Stimulated activated CD8-positive, alpha-beta memory T cell treated with anti-CD3 and anti-CD28 coated beads, Interleukin-7, amount 100 ng/mL, for 24 hours (primary cell): ENCODE data around the gene DVL1.

Experiments
- DNase-seq: peaks from one replicate; pipeline ENCODE4 v3.0.0-alpha.2; 2020; ENCODE audit warnings: low read depth

DVL1 gene

DNA sequence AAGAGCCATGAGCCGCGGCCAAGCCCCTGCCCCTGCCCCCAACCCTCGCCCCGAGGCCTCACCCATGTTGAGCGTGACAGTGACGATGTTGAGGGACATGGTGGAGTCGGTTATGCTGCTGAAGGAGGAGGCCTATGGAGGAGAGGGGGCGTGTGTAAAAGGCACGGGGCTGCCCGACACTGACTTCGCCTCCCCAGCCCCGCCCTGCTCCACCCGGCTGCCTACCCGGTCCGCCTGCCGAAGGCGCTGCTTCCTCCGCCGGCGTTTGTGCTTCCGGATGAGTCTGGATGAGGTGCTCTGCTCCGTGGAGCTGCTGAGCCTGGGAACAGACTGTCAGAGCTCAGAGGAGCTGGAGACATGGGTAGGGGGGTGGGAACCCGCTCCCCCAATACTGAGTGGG, 9.0 kb downstream of the DVL1 start:
- no peak for DNase-seq

DNA sequence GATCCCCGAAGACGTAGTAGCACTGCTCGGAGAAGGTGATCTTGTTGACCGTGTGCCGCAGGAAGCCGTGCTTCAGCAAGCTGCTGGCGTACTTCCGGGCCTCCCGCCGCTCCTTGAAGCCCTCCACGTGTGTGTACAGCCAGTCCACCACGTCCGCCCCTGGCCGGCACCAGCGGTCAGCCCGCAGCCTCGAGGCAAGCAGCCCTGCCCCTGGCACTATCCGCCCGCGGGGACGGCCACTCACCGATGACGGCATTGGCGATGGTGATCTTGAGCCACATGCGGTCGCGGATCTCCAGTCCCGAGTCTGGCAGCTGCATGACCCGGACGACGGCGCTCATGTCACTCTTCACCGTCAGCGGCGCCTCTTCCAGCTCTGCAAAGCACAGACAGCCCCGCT, 10.9 kb downstream of the DVL1 start:
- DNase-seq = no peak

DNA sequence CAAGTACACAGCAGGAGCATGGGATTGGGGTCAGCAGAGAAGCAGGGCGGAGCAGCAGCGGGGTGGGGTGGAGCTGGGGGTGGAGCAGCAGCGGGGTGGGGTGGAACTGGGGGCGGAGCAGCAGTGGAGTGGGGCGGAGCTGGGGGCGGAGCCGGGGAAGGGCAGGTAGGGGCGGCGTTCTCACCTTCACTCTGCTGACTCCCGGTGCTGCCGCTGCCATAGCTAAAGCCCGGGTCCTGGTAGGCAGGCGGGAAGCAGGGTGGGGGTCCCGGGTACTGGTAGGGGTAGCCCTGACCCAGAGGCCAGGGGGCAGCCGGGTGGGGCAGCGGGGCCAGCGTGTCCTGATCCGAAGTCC, 11.4 kb downstream of the DVL1 start:
- no peak for DNase-seq

DNA sequence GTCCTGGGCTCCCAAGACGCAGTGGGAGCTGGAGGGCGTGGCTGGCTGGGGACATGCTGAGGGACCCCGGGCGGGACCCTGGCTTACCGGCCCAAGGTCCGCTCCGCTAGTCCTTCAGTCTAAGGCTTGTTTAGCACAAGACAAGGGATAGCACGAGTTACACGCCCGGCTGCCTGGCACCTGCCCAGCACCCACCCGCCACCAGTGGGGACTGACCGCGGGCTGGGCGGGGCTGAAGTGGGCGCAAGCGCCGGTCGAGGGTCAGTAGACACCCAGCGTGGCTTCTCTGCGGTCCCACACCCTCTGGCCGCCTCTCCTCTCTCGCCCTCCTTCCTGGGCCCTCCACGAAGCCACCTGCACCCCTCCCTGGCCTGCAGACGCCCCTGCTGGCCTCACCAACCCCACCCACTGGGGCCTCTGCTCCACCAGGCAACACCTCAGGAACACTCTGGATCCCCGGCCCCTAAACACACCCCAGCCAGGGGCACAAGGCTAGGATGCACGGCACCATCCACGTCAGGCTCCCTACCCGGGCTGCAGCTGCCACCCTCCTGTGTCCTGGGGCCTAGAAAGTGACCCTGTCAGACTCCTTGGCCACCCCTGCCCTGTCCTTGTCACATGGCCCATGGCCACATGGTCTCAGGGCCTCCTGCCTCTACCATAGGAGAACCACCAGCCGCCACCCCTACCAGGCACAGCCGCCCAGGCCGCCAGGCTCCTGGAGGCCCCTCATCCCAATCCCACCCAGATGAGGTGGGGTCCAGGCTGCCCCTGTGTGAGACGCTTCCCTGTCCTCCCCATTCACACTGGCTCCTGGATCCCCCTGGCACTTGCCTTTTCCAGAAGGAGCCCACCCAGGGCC, 12.1 kb downstream of the DVL1 start:
- DNase-seq = no peak

DNA sequence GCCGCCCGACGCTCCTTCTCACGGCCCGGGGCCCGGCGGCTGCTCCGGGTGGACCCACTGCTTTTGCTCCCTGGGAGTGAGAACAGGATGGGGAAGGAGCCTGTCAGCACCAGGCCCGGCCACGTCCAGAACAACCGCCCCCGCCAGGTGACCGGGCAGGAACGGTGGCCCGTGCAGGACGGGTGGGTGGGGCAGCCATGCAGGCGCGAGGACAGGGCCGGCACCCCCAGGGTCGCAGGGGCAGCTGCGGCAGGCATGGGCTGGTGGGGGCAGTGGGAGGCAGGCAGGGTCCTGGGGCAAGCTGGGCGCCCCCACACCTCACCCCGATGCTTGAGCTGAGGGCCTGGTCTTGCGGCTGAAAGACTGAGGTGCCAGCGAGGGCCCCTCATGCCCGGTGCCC, 12.8 kb downstream of the DVL1 start:
- no peak for DNase-seq

DNA sequence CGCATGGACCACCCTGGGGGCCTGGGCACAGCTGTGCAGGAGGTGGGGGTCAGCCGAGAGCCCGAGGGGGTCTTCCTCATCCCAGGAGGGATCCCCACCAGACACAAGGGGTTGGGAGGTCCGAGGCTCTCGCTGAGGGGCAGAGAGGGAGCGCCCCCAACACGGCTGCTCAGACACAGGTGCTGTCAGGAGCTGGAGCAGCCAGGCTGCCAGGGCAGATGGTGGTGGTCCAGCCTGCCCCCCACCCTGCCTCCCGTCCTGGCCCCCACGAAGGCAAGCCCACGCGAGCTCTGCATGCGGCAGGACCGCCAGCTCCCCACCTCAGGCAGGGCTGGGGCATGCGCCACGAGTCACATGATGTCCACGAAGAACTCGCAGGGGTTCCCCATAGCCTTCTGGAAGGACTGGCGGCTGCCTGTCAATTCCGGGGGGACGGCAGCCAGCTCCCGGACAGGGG, 13.4 kb downstream of the DVL1 start:
- no peak for DNase-seq

DNA sequence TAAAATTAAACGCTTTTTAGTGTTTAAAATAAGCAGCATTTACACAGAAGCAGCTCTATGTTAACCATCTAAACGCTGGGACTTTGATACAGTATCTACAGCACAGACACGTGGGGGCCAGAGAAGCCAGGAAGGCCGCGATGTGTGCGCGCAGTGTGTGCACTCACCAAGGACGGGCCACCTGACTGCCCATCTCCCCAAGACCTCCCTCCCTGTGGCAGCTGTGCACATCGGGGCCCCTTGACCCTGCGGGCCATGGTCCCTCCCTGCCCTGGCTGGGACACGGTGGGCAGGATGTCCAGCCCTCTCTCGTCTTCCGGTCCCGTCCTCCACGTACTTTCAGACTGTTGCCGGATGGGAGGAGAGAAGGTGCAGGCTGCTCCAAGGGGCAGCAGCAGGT, 13.9 kb downstream of the DVL1 start:
- no peak for DNase-seq

DNA sequence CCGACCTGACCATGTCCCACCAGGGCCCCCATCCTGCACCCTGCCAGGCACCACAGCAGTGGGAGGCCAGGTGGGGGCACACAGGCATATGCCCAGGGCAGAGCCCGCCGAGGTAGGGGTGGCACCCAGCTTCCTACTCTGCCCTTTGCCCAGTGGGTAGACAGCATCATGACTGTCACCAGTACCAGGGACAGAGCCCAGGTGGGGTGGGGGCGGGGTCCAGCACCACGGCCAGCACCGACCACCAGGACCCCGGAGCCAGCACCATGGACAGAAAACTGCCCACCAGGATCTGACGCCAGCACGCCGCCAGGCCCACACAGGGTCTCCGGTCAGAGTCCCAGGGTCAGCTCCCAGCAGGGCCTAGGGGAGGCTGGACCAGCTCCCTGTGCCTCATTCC, 14.4 kb downstream of the DVL1 start:
- DNase-seq = no peak

DNA sequence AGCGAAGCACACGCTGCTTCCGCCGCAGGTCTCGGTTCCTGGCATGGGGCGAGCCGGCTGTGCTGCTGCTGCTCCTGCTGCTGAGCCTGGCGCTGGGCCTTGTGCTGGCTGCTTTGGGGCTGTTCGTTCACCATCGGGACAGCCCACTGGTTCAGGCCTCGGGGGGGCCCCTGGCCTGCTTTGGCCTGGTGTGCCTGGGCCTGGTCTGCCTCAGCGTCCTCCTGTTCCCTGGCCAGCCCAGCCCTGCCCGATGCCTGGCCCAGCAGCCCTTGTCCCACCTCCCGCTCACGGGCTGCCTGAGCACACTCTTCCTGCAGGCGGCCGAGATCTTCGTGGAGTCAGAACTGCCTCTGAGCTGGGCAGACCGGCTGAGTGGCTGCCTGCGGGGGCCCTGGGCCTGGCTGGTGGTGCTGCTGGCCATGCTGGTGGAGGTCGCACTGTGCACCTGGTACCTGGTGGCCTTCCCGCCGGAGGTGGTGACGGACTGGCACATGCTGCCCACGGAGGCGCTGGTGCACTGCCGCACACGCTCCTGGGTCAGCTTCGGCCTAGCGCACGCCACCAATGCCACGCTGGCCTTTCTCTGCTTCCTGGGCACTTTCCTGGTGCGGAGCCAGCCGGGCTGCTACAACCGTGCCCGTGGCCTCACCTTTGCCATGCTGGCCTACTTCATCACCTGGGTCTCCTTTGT, 15.5 kb downstream of the DVL1 start:
- no peak for DNase-seq

DNA sequence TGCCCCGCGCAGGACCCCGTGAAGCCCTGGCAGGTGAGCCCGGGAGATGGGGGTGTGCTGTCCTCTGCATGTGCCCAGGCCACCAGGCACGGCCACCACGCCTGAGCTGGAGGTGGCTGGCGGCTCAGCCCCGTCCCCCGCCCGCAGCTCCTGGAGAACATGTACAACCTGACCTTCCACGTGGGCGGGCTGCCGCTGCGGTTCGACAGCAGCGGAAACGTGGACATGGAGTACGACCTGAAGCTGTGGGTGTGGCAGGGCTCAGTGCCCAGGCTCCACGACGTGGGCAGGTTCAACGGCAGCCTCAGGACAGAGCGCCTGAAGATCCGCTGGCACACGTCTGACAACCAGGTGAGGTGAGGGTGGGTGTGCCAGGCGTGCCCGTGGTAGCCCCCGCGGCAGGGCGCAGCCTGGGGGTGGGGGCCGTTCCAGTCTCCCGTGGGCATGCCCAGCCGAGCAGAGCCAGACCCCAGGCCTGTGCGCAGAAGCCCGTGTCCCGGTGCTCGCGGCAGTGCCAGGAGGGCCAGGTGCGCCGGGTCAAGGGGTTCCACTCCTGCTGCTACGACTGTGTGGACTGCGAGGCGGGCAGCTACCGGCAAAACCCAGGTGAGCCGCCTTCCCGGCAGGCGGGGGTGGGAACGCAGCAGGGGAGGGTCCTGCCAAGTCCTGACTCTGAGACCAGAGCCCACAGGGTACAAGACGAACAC, 16.3 kb downstream of the DVL1 start:
- DNase-seq = no peak

DNA sequence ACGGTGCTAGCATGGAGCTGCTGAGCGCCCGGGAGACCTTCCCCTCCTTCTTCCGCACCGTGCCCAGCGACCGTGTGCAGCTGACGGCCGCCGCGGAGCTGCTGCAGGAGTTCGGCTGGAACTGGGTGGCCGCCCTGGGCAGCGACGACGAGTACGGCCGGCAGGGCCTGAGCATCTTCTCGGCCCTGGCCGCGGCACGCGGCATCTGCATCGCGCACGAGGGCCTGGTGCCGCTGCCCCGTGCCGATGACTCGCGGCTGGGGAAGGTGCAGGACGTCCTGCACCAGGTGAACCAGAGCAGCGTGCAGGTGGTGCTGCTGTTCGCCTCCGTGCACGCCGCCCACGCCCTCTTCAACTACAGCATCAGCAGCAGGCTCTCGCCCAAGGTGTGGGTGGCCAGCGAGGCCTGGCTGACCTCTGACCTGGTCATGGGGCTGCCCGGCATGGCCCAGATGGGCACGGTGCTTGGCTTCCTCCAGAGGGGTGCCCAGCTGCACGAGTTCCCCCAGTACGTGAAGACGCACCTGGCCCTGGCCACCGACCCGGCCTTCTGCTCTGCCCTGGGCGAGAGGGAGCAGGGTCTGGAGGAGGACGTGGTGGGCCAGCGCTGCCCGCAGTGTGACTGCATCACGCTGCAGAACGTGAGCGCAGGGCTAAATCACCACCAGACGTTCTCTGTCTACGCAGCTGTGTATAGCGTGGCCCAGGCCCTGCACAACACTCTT, 17.0 kb downstream of the DVL1 start:
- DNase-seq = no peak

DNA sequence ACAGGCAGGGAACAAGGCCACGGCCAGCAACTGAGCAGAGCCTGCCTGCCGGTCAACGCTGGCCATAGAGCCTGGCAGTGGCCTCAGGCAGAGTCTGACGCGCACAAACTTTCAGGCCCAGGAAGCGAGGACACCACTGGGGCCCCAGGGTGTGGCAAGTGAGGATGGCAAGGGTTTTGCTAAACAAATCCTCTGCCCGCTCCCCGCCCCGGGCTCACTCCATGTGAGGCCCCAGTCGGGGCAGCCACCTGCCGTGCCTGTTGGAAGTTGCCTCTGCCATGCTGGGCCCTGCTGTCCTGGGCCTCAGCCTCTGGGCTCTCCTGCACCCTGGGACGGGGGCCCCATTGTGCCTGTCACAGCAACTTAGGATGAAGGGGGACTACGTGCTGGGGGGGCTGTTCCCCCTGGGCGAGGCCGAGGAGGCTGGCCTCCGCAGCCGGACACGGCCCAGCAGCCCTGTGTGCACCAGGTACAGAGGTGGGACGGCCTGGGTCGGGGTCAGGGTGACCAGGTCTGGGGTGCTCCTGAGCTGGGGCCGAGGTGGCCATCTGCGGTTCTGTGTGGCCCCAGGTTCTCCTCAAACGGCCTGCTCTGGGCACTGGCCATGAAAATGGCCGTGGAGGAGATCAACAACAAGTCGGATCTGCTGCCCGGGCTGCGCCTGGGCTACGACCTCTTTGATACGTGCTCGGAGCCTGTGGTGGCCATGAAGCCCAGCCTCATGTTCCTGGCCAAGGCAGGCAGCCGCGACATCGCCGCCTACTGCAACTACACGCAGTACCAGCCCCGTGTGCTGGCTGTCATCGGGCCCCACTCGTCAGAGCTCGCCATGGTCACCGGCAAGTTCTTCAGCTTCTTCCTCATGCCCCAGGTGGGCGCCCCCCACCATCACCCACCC, 17.9 kb downstream of the DVL1 start, which contains the start of gene TAS1R3:
Gene TAS1R3, plus strand, starts transcription at position 213 of the 898 bp plus-strand sequence. Its CDS starts 66 bp downstream, at position 279.
- no peak for DNase-seq

DNA sequence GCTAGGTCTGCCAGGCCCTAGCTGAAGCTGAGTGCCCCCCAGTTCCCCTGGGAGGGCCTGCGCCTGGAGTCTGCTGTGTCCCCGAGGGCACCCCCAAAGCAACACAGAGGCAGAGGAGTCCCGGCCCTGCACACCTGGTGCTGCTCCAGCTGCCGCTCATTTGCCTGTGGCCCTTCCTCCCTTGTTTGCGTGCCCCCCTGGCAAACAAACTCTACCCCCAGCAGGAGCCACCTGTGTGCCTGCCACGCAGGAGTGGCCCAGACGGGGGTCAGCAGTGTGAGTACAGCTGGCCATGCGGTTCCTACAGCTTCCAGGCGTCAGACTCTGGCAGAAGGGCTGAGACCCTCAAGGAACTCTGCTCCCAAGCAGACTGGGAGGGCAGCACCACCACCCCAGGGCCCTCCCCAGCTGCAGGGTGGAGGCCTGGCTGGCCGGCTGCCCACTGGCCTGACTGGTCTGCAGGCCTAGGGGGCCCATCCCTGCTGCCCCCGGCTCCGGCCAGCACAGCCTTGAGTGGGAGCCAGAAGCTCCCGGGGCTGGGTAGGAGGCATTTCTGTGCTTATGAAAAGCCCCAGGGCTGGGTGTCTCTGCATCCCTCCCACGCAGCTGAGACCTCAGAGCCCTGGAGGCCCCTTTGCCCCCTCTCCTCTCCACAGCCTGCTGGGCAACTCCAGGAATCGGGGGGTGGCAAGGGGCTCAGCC, 18.7 kb downstream of the DVL1 start:
- no peak for DNase-seq

DNA sequence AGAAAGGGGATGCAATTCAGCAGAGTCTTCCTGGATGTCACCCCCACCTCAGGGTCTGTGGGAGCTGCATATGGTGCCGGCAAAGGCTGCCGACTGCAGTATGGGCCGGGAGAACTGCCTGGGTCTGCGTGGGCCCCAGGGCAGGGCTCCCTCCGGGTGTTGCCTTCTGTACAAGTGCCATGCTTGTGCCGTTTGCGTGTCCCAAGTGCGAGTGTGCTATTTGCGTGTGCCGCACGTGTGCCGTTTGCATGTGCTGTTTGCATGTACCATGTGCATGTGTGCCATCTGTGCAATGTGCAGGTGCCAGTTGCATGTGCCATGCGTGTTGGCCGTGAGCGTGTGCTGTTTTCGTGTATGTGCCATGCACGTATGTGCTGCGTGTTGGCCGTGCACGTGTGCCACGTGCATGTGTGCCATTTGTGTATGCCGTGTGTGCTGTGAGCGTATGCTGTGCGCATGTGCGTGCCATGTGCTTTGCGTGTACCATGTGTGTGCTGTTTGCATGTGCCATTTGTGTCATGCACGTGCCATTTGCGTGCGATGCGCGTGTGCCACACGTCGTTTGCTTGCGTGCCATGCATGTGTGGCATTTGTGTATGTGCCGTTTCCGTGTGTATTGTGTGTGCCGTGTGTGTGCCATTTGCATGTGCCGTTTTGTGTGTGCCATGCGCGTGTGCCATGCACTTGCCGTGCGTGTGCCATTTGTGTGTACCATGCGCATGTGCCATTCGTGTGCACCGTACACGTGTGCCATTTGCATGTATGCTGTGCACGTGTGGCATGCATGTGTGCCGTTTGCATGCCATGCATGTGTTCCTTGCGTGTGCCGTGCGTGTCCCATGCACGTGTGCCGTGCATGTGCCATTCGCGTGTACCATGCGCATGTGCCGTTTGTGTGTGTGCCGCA, 19.7 kb downstream of the DVL1 start:
- DNase-seq = no peak

DNA sequence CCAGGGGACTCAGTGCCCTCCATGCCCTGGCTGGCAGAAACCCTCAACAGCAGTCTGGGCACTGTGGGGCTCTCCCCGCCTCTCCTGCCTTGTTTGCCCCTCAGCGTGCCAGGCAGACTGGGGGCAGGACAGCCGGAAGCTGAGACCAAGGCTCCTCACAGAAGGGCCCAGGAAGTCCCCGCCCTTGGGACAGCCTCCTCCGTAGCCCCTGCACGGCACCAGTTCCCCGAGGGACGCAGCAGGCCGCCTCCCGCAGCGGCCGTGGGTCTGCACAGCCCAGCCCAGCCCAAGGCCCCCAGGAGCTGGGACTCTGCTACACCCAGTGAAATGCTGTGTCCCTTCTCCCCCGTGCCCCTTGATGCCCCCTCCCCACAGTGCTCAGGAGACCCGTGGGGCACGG, 21.0 kb downstream of the DVL1 start:
- DNase-seq = no peak

DNA sequence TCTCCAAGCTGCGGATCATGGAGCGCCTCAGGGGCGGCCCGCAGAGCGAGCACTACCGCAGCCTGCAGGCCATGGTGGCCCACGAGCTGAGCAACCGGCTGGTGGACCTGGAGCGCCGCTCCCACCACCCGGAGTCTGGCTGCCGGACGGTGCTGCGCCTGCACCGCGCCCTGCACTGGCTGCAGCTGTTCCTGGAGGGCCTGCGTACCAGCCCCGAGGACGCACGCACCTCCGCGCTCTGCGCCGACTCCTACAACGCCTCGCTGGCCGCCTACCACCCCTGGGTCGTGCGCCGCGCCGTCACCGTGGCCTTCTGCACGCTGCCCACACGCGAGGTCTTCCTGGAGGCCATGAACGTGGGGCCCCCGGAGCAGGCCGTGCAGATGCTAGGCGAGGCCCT, 21.9 kb downstream of the DVL1 start:
- DNase-seq = no peak

DNA sequence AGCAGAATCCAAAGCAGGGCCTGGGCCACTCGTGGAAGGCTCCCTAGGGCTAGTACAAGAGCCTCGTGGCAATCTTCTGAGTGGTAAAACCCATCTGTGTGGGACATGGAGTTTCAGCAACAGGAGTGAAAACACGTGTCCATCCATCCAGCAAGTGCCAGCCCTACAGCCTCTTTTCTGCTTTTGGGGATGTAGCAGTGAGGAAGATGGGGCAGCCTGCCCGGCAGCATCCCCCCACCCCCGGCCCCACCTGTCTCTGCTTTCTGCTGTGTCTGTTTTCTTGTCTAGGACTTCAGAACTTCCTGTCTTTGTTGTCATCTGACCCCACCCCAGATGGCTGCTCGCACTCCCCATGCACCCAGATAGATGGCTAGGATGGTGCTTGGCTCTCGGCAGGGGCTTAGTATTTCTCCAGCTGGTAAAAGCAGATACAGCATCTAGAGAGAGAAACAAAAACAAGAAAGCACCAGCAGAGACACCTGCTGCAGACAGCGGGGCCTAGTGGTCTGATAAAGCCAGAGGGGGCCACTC, 23.1 kb downstream of the DVL1 start:
- DNase-seq = no peak

DNA sequence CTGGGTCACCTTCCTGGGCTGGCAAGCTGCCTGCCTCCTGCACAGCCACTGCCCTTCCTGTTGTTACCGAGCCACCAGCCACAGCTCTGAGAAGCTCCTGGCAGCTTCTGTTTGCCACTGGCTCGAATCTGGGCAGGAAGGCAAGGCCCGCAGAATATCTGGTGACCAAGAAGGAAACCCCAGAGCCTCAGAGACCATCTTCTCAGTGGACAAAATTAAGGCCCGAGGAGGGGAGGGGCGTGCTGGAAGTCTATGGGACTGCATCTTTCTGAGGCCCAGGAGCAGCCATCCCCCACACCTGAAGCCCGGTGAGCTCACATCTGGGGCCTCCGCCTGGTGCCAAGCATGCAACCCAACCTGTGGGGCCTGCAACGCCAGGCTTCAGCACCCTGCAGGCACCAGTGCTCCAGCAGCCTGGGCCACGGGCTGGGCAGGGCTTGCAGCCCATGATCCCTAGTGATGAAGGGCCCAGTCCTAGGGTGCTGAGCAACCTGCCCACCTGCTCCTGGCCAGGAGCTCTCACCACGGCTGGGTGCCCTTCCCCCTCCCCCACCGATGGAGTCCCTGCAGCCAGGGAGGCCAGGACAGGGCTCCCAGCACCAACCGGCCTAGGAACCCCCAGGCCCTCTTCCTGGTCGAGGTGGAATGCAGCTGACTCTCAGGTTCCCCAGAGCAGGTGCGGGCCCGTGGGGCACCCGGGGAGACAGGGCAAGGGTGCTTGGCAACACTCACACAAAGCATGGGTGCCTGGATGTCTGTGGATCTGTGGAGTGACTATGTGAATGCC, 23.7 kb downstream of the DVL1 start:
- no peak for DNase-seq
